Kidney (tissue), 14 donors: ENCODE measurements around the gene CRTC1. TPM values are rescaled to one million over a fixed set of nuclear protein-coding genes. Genes with fewer than 3 reads are reported as not detected.

Source experiments
- DNase-seq, 5 donors: peaks; one replicate each; pipeline ENCODE4 v3.0.0-alpha.2; 2013 to 2020
- FAIRE-seq: peaks from 2 replicates; lab custom pipeline; 2012; peaks lifted over from hg19 to GRCh38; lab: Jason Lieb, UNC
- H3K27ac ChIP-seq, 2 donors: one replicate each; pipeline ENCODE4 v1.7.0; 2013; ENCODE audit warnings: low read depth in 2 of 2, low read length in 2 of 2, inconsistent platforms in 1 of 2
- H3K27me3 ChIP-seq: one replicate; pipeline ENCODE4 v1.7.1; 2013; ENCODE audit warnings: low read length, inconsistent platforms; ENCODE audit not compliant: control insufficient read depth, insufficient read depth
- H3K36me3 ChIP-seq, 3 donors: one replicate each; pipeline versions ENCODE4 v1.7.0 to v1.7.1; 2013; ENCODE audit warnings: low read length in 3 of 3, control low read depth in 1 of 3, inconsistent platforms in 1 of 3; ENCODE audit not compliant: insufficient read depth in 3 of 3, control insufficient read depth in 2 of 3
- H3K4me1 ChIP-seq, 3 donors: one replicate each; pipeline versions ENCODE4 v1.7.0 to v1.7.1; 2013; ENCODE audit warnings: low read length in 3 of 3, inconsistent platforms in 1 of 3, low read depth in 1 of 3; ENCODE audit not compliant: control insufficient read depth in 2 of 3, insufficient read depth in 2 of 3
- H3K4me3 ChIP-seq, 3 donors: one replicate each; pipeline versions ENCODE4 v1.7.0 to v1.8.1; 2013; ENCODE audit warnings: low read length in 3 of 3, control low read depth in 1 of 3, inconsistent platforms in 1 of 3
- H3K9ac ChIP-seq, 3 donors: one replicate each; pipeline versions ENCODE4 v1.7.0 to v1.7.1; 2013; ENCODE audit warnings: low read length in 3 of 3, control low read depth in 1 of 3, inconsistent platforms in 1 of 3
- H3K9me3 ChIP-seq, 3 donors: one replicate each; pipeline versions ENCODE4 v1.7.0 to v1.7.1; 2013; ENCODE audit warnings: low read length in 3 of 3, control low read depth in 1 of 3, inconsistent platforms in 1 of 3; ENCODE audit not compliant: control insufficient read depth in 2 of 3, insufficient read depth in 1 of 3
- intact Hi-C: fragments of 100-400 bp; cut with DNase I; formaldehyde crosslinking; loops from one replicate; pipeline ENCODE4 v1.11.1; 2022
- polyA plus RNA-seq: library from polyadenylated mRNA; stranded (reverse); fragments of 350-450 nt; fragmentation: Illumina TruSeq; extraction: RNeasy Lipid Tissue Mini Kit (QIAGEN cat#74804); gene quantifications from one replicate; pipeline ENCODE4 v1.2.3, GENCODE V29; 2014; ENCODE audit warnings: low read depth, low replicate concordance; ENCODE audit not compliant: insufficient read depth
- total RNA-seq: library from RNA; stranded (reverse); fragmentation: NEBNext Ultra II Directional; extraction: Animal tissue kit (Norgen Biotek cat#: 25700); gene quantifications from one replicate; pipeline ENCODE4 v1.2.1, GENCODE V29; 2021
- TF ChIP-seq, protein P1 (sequence below): IDR thresholded peaks from 3 replicates; pipeline ENCODE4 v1.5.1; 2012; ENCODE audit warnings: mild to moderate bottlenecking, moderate library complexity, borderline replicate concordance; ENCODE audit not compliant: insufficient read depth; ENCODE audit errors: extremely low read depth
- donor health status: control.
- donor health status: control.
- donor health status: control.
- donor health status: control.
- donor health status: control.
- donor health status: DM: yes; HTN: yes; CAD: no.
- donor health status: Normal renal cell carcinoma (clear cell type).

CRTC1 gene
- total and polyA plus RNA-seq, 2 donors from 2014 or later, result 10.9 to 26.8 TPM

DNA sequence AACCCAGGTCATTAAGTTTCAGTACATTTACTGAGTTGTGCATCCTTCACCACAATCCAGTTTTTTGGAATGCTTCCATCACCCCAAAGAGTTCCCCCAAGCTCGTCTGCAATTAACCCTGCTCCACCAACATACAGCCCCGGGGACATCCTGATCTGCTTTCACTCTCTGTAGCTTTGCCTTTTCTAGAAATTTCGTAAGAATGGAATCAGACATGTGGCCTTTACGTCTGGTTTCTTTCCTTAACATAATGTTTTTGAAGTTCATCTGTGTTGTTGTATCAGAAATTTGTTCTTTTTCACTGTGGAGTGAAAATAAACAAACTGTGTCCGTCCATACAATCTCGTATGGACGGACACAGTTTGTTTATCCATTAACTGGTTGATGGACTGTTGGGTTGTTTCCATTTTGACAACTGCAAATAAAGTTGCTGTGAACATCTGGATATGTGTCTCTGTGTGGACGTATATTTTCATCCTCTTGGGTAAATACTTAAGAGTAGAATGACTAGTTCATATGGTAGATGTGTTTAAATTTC lies 43.7 kb upstream of the CRTC1 start:
- Histone ChIP-seq H3K27ac (no peak overlapping the region), H3K36me3 (no peaks in the 10 kb centered on the region), H3K4me3 (no peak overlapping the region), H3K4me1 (peaks cover 0 to 9% (median 7%) of the 10 kb centered on the region in 3 donors), H3K9me3 (no peaks in the 10 kb centered on the region), H3K27me3 (no peaks in the 10 kb centered on the region), H3K9ac (no peak overlapping the region)
- DNase-seq (no peak), FAIRE-seq (no peak)
- intact Hi-C loops, result no loop called here
- TF ChIP-seq, protein P1, sequence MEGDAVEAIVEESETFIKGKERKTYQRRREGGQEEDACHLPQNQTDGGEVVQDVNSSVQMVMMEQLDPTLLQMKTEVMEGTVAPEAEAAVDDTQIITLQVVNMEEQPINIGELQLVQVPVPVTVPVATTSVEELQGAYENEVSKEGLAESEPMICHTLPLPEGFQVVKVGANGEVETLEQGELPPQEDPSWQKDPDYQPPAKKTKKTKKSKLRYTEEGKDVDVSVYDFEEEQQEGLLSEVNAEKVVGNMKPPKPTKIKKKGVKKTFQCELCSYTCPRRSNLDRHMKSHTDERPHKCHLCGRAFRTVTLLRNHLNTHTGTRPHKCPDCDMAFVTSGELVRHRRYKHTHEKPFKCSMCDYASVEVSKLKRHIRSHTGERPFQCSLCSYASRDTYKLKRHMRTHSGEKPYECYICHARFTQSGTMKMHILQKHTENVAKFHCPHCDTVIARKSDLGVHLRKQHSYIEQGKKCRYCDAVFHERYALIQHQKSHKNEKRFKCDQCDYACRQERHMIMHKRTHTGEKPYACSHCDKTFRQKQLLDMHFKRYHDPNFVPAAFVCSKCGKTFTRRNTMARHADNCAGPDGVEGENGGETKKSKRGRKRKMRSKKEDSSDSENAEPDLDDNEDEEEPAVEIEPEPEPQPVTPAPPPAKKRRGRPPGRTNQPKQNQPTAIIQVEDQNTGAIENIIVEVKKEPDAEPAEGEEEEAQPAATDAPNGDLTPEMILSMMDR, result no peak

DNA sequence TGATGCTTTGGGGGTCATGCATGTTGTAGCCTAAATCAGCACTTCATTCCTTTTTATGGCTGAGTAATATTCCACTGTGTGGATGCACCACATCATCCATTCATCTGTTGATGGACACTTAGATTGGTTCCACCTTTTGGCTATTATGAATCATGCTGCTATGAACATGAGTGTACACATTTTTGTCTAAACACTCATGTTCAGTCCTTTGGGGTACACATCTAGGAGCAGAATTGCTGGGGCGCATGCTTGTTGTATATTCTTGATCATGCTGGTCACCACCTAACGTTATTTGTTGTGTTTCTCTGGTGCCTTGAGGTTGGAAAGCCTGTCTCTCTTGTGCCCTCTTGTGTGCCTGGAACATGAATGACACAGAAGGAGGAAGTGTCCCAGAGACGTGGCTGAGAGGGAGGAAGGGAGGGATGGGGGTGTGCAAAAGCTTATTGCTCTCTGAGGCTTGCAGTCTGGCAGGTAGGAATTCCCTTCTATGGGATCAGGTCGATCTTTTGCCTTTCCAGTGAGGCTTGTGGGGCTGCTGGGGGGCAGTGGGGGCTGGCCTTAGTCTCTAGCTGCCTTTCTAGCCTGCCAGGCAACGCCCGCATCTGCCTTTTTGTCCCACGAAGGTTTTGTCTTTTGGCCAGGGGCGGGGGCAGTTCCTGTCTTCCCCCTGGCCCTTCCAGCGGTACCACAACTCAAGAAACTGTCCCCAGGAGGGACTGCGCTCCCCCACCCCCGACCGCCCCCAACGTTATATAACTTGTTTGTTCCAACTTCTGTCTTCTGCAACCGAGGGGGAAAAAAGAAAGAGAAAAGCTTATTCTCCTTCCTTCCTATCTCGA lies 39.1 kb upstream of the CRTC1 start:
- Histone ChIP-seq H3K9me3 (no peaks in the 10 kb centered on the region), H3K27me3 (no peaks in the 10 kb centered on the region), H3K36me3 (no peaks in the 10 kb centered on the region), H3K27ac (peak overlapping the region; percentile 27 to 45), H3K9ac (no peak overlapping the region), H3K4me3 (no peak overlapping the region), H3K4me1 (peaks cover 2 to 26% (median 25%) of the 10 kb centered on the region in 3 donors)
- no peak for FAIRE-seq
- TF ChIP-seq, protein P1, result no peak
- intact Hi-C loops, result no loop called here
- peak in 1 of 5 donors; percentile 46 for DNase-seq

DNA sequence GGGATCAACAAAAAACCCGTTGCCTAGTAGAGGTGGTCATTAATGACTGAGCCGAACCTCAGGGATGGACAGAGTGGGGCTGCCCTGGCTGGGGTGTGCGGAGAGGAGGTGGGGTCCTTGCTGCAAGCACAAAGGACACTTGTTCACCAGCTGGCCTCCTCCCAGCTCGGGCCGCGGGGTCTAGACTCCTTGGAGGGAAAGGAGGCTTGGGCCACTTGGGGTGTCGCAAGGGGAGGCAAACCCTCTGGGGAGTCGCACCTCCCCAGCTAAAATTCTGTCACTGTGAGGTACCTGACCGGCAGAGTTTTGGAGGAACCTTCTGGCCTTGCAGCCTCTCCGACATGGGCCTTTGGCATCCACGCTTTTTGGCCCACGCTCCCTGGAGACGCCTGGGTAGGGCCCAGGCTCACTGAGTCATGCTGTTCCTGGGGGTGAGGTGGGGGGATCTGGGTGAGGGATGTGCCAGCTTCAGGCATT lies 38.4 kb upstream of the CRTC1 start:
- Histone ChIP-seq H3K9me3 (no peaks in the 10 kb centered on the region), H3K36me3 (no peaks in the 10 kb centered on the region), H3K27me3 (no peaks in the 10 kb centered on the region), H3K27ac (no peak overlapping the region), H3K4me3 (no peak overlapping the region), H3K9ac (no peak overlapping the region), H3K4me1 (peaks cover 2 to 30% (median 29%) of the 10 kb centered on the region in 3 donors)
- FAIRE-seq, result no peak
- peak in 2 of 5 donors; percentile 38 to 69 for DNase-seq
- intact Hi-C loops, result no loop called here
- TF ChIP-seq, protein P1, result no peak
